GM21576 (cell line): ENCODE data around the gene SKIC3.

ENCODE experiments used
- ATAC-seq: cut with Tn5 transposase; IDR thresholded peaks from one replicate; pipeline ENCODE4 v1.9.1; 2021; ENCODE audit warnings: mild to moderate bottlenecking, moderate library complexity; ENCODE audit not compliant: unreplicated experiment

The SKIC3 gene

GRCh38 chr5:95532415-95532814 is 22.4 kb downstream of the SKIC3 start:
- no peak for ATAC-seq

- no peak for ATAC-seq
Observed at GRCh38 chr5:95531491-95531890, 23.3 kb downstream of the SKIC3 start.

- no peak for ATAC-seq
Observed at GRCh38 chr5:95530416-95530815, 24.4 kb downstream of the SKIC3 start.

GRCh38 chr5:95528565-95528964 is 26.2 kb downstream of the SKIC3 start:
- no peak for ATAC-seq

GRCh38 chr5:95526871-95527270 is 27.9 kb downstream of the SKIC3 start:
- ATAC-seq: no peak

- no peak for ATAC-seq
Observed at GRCh38 chr5:95524423-95524822, 30.4 kb downstream of the SKIC3 start.

GRCh38 chr5:95520206-95520605 is 34.6 kb downstream of the SKIC3 start:
- no peak for ATAC-seq

GRCh38 chr5:95519681-95520080 is 35.1 kb downstream of the SKIC3 start:
- ATAC-seq: no peak

- ATAC-seq: no peak
Observed at GRCh38 chr5:95519151-95519550, 35.6 kb downstream of the SKIC3 start.

- ATAC-seq: no peak
Observed at GRCh38 chr5:95518417-95518816, 36.4 kb downstream of the SKIC3 start.

- no peak for ATAC-seq
Observed at GRCh38 chr5:95511606-95512005, 43.2 kb downstream of the SKIC3 start.

GRCh38 chr5:95508550-95508949 is 46.2 kb downstream of the SKIC3 start:
- no peak for ATAC-seq
